Cardiac fibroblast (primary cell): ENCODE results near the gene BPTF.
"Not testable (repeated sequence)": the region's sequence is repeated elsewhere in the genome, so short reads cannot be mapped to it uniquely, and the experiment has no call there.

Experiments used
- DNase-seq, 2 donors: peaks; one replicate each; pipeline versions ENCODE4 v3.0.0 to v3.0.0-alpha.2; 2010; ENCODE audit warnings: low read depth in 2 of 2
- H3K4me3 ChIP-seq, 2 donors: replicated peaks in 1 of 2; 1 replicate in 1 of 2; 2 replicates in 1 of 2; pipeline ENCODE4 v1.5.1; 2011; ENCODE audit warnings: low read depth in 2 of 2, low read length in 2 of 2, mild to moderate bottlenecking in 2 of 2, moderate library complexity in 1 of 2
- CTCF ChIP-seq: IDR thresholded peaks from one replicate; pipeline ENCODE4 v1.5.1; 2011; ENCODE audit warnings: low read depth, mild to moderate bottlenecking, low read length, inconsistent platforms

BPTF gene

DNA sequence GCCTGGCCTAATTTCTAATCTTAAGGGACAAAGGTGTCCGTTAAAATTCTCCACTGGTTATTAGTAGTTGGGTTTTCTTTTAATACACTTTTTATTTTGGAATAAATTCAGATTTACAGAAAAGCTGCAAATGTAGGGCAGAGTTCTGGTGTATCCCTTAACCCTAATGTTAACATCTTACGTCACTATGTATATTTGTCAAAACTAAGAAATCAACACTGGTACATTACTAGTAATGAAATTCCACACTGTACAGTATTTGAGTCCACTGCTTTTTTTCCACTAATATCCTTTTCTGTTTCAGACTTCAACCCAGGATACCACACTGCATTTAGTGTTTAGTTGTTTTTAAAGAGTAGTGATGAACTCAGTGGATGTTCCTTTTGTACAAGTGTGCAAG is 191.5 kb downstream of the BPTF start:
- DNase-seq: no peak
- H3K4me3 ChIP-seq: no peak overlapping the region
- no peak for TF ChIP-seq CTCF

- DNase-seq, H3K4me3 ChIP-seq: not testable (repeated sequence)
Observed at GRCh38 chr17:68018493-68018892, 193.2 kb downstream of the BPTF start.

- no peak for TF ChIP-seq CTCF
- DNase-seq: no peak
- no peak overlapping the region for H3K4me3 ChIP-seq
Observed at GRCh38 chr17:68019336-68019674, 194.0 kb downstream of the BPTF start.

- peak; percentile 96 to 97 for DNase-seq
- H3K4me3 ChIP-seq: peak overlapping the region; percentile 46 to 57
- TF ChIP-seq CTCF: peak; percentile 21
Observed at GRCh38 chr17:68019675-68020408, 194.5 kb downstream of the BPTF start.

DNA sequence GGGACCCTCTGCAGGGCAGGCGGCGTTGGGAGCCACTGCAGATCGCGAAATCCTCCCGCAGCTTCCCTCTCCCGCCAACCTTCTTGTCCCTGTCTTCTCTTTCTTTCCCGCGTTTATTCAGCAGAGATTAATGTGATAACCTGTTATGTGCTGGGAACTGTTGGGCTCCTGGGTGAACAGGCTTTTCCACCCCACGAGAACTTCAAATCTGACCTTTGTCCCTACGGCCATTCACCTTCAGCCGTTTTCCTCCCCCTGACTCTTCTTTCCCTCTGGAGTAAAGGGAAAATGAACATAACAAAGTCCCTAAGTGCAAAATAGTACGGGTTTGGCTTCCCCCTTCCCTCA is 195.1 kb downstream of the BPTF start:
- no peak for DNase-seq
- H3K4me3 ChIP-seq: peak overlapping the region; percentile 46 to 57
- TF ChIP-seq CTCF: no peak

GRCh38 chr17:68020791-68021190 is 195.5 kb downstream of the BPTF start:
- H3K4me3 ChIP-seq: not testable (repeated sequence)

DNA sequence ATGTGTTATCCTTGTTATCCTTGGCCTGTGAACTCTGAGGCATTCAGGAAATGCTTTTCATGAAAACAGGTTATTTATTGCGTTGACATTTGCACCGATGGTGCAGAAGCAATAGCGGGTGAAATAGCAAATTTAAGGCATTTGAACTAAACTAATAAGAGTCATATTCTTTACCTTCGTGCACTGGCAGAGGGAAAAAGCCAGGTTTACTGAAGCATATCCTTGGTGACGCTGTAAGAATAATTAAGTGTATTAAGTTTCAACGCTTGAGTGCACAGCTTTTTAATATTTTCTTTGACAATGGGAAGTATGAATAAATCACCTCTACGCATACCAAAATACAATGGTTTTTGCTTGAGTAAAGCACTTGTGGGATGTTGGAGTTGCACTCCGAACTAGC is 196.7 kb downstream of the BPTF start:
- DNase-seq: no peak
- no peak for TF ChIP-seq CTCF
- no peak overlapping the region for H3K4me3 ChIP-seq

More at GRCh38 chr17:68020791-68021190, 195.5 kb downstream of the BPTF start:
- DNase-seq: not testable (repeated sequence)

- not testable (repeated sequence) for DNase-seq, H3K4me3 ChIP-seq
Observed at GRCh38 chr17:68022547-68022946, 197.2 kb downstream of the BPTF start.
